ENCODE measurements around the gene LHCGR. TPM values are rescaled to one million over a fixed set of nuclear protein-coding genes. Genes with fewer than 3 reads are reported as not detected.
"Not testable (repeated sequence)": the region's sequence is repeated elsewhere in the genome, so short reads cannot be mapped to it uniquely, and the experiment has no call there.

Gene LHCGR
- total RNA-seq, 4 donors from 2014 or later: not detected

DNA sequence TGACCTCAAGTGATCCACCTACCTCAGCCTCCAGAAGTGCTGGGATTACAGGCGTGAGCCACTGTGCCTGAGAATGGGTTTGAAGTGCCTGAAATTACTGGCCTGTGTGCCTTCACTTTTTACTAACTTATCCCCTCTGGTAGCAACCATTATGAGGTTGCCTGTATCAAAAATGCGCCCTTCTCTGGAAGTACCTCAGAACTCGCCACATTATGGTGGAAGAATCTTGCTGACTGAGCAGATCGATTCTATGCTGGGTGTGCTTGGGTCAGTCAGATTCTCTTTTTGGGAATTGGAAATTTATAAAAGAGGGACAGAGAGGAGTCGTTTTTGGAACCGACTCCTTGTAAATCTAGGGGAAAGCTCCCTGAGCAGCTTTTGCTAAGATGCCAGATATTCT lies 8.2 kb downstream of the LHCGR start:
- TF ChIP-seq EP300 (IDR thresholded peaks at IDR 0.05; ENCODE audit: low read depth): no peak
- TF ChIP-seq, protein P1, sequence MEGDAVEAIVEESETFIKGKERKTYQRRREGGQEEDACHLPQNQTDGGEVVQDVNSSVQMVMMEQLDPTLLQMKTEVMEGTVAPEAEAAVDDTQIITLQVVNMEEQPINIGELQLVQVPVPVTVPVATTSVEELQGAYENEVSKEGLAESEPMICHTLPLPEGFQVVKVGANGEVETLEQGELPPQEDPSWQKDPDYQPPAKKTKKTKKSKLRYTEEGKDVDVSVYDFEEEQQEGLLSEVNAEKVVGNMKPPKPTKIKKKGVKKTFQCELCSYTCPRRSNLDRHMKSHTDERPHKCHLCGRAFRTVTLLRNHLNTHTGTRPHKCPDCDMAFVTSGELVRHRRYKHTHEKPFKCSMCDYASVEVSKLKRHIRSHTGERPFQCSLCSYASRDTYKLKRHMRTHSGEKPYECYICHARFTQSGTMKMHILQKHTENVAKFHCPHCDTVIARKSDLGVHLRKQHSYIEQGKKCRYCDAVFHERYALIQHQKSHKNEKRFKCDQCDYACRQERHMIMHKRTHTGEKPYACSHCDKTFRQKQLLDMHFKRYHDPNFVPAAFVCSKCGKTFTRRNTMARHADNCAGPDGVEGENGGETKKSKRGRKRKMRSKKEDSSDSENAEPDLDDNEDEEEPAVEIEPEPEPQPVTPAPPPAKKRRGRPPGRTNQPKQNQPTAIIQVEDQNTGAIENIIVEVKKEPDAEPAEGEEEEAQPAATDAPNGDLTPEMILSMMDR (IDR thresholded peaks at IDR 0.05): no peak
- Histone ChIP-seq H3K4me3 (no peak overlapping the region), H3K27me3 (no peaks in the 10 kb centered on the region), H3K27ac (no peak overlapping the region), H3K9me3 (no peaks in the 10 kb centered on the region), H3K4me1 (no peaks in the 10 kb centered on the region), H3K36me3 (no peaks in the 10 kb centered on the region)
- in situ Hi-C loops (cut with MboI; ENCODE audit: low pct_ligation_motif_present in 1 of 4, low pct_unique_long_range_greater_than_20kb in 1 of 4, low sequenced_read_pairs in 3 of 4) (no loop called here), intact Hi-C loops (cut with DNase I; ENCODE audit: low total_unique reads) (no loop called here)
- 79 to 80% methylated on average over 4 to 6 of the region's 6 CpGs for WGBS, 2 donors (ENCODE audit: low coverage in 1 of 2)
- no peak for DNase-seq

DNA sequence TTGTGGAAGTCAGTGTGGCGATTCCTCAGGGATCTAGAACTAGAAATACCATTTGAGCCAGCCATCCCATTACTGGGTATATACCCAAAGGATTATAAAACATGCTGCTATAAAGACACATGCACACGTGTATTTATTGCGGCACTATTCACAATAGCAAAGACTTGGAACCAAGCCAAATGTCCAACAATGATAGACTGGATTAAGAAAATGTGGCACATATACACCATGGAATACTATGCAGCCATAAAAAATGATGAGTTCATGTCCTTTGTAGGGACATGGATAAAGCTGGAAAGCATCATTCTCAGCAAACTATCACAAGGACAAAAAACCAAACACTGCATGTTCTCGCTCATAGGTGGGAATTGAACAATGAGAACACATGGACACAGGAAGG lies 16.3 kb downstream of the LHCGR start:
- H3K36me3 ChIP-seq; intact Hi-C loops (cut with DNase I; ENCODE audit: low total_unique reads); H3K9me3 ChIP-seq; H3K4me3 ChIP-seq; H3K4me1 ChIP-seq; in situ Hi-C loops (cut with MboI; ENCODE audit: low pct_ligation_motif_present in 1 of 4, low pct_unique_long_range_greater_than_20kb in 1 of 4, low sequenced_read_pairs in 3 of 4); DNase-seq; H3K27ac ChIP-seq: not testable (repeated sequence)
- WGBS, 2 donors (ENCODE audit: low coverage in 1 of 2): 83% methylated on average over 4 of the region's 4 CpGs; no CpG with 5 or more reads in 1 of the 2 donors
- H3K27me3 ChIP-seq: peaks cover 31% of the 10 kb centered on the region

DNA sequence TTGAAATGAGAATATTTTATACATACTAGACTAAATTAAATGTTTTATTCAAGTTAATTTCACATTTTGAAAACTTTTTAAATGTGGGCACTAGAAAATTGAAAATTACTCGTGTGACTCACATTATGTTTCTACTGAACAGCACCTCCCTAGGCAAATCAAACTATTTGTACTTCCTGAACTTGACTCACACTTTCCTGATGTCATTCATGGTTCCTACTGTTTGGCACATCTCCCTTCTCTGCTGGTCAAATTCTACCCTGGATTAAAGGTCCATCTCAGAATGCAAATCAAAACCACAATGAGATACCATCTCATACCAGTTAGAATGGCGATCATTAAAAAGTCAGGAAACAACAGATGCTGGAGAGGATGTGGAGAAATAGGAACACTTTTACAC lies 16.7 kb downstream of the LHCGR start:
- Histone ChIP-seq H3K4me3 (no peak overlapping the region), H3K4me1 (no peaks in the 10 kb centered on the region), H3K9me3 (no peaks in the 10 kb centered on the region), H3K27me3 (peaks cover 31% of the 10 kb centered on the region), H3K27ac (no peak overlapping the region), H3K36me3 (no peaks in the 10 kb centered on the region)
- TF ChIP-seq POLR2AphosphoS5 (IDR thresholded peaks at IDR 0.05) (no peak), EP300 (IDR thresholded peaks at IDR 0.05; ENCODE audit: low read depth) (no peak), POLR2A (IDR thresholded peaks at IDR 0.05) (no peak)
- TF ChIP-seq, protein P1 (IDR thresholded peaks at IDR 0.05): no peak
- in situ Hi-C loops (cut with MboI; ENCODE audit: low pct_ligation_motif_present in 1 of 4, low pct_unique_long_range_greater_than_20kb in 1 of 4, low sequenced_read_pairs in 3 of 4): no loop called here
- intact Hi-C loops (cut with DNase I; ENCODE audit: low total_unique reads): no loop called here
- DNase-seq: no peak
- 51 to 77% methylated on average over 2 of the region's 2 CpGs for WGBS, 2 donors (ENCODE audit: low coverage in 1 of 2)

DNA sequence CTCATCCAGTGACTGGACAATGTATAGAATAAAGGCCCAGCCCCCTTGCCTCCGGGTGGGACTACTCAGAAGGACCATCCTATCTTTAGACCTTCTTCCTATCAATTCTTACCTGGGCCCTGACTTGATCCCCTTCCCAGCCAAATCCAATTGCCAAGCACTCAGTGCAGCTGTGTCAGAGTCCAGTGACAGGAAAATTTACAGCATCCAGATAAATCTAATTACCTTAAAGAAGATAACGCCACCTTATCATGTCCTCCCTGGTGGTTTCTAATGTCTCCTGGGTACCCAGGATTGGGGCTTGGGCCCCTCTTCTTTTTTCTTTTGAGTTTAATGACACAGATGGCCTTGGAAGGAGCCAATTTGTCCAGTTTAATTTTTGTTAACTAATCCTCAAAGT lies 19.3 kb downstream of the LHCGR start:
- Histone ChIP-seq H3K27ac (no peak overlapping the region), H3K4me3 (no peak overlapping the region), H3K36me3 (no peaks in the 10 kb centered on the region), H3K27me3 (peaks cover 31% of the 10 kb centered on the region), H3K9me3 (no peaks in the 10 kb centered on the region), H3K4me1 (peaks cover 0 to 8% (median 5%) of the 10 kb centered on the region in 4 donors)
- in situ Hi-C loops (cut with MboI; ENCODE audit: low pct_ligation_motif_present in 1 of 4, low pct_unique_long_range_greater_than_20kb in 1 of 4, low sequenced_read_pairs in 3 of 4) (no loop called here), intact Hi-C loops (cut with DNase I; ENCODE audit: low total_unique reads) (no loop called here)
- WGBS, 2 donors (ENCODE audit: low coverage in 1 of 2): 70% methylated on average over 2 of the region's 2 CpGs; no CpG with 5 or more reads in 1 of the 2 donors
- no peak for TF ChIP-seq POLR2AphosphoS5 (IDR thresholded peaks at IDR 0.05)
- no peak for TF ChIP-seq EP300 (IDR thresholded peaks at IDR 0.05; ENCODE audit: low read depth)
- DNase-seq: no peak

DNA sequence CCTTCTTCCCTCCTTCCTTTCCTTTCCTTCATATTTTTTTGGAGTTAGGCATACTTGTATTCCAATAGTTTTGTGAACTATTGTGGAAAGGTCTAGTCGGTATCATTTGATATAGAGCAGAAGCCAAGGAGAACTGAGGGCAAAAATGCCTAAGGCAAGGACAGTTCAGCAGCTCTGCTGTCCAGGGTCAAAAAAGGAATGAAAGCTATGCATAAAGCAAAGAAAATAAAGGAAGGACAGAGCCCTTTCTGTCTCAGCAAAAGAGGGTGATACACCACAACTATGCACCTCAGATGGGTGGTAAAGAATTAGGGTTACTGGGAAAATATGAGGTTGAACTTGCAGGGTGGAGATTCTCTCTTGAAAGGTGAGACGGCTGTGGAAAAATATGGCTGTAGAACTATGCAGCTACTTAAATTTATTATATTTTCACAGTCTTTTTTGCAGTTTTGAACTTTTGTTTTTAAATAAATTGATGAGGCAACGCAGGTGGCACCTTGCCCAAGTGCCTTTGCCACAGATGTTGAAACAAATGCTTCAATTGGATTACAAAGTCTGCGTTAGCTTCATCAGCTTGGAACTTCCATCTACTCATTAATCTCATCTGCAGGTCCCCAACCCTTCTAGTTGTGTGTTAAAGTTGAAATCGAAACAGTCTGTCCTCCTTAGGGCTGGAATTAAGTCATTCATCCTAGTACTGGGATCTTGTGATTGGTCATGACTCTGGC lies 20.8 kb downstream of the LHCGR start:
- Histone ChIP-seq H3K4me1 (peaks cover 0 to 8% (median 5%) of the 10 kb centered on the region in 4 donors), H3K4me3 (no peak overlapping the region), H3K27me3 (peaks cover 31% of the 10 kb centered on the region), H3K36me3 (no peaks in the 10 kb centered on the region), H3K9me3 (no peaks in the 10 kb centered on the region), H3K27ac (no peak overlapping the region)
- no peak for DNase-seq
- in situ Hi-C loops (cut with MboI; ENCODE audit: low pct_ligation_motif_present in 1 of 4, low pct_unique_long_range_greater_than_20kb in 1 of 4, low sequenced_read_pairs in 3 of 4): no loop called here
- TF ChIP-seq POLR2AphosphoS5 (IDR thresholded peaks at IDR 0.05): no peak
- TF ChIP-seq, protein P1 (IDR thresholded peaks at IDR 0.05): no peak
- TF ChIP-seq EP300 (IDR thresholded peaks at IDR 0.05; ENCODE audit: low read depth): no peak
- TF ChIP-seq POLR2A (IDR thresholded peaks at IDR 0.05): no peak
- 65 to 66% methylated on average over 5 of the region's 5 CpGs for WGBS, 2 donors (ENCODE audit: low coverage in 1 of 2)
- intact Hi-C loops (cut with DNase I; ENCODE audit: low total_unique reads): no loop called here
